HG02870 (cell line): ENCODE measurements around the gene MUSTN1.

Experiments used
- ATAC-seq: cut with Tn5 transposase; IDR thresholded peaks from one replicate; pipeline ENCODE4 v1.9.1; 2021; ENCODE audit warnings: mild to moderate bottlenecking, moderate library complexity; ENCODE audit not compliant: unreplicated experiment

MUSTN1 gene

GRCh38 chr3:52854013-52854412 lies 19.2 kb upstream of the MUSTN1 start:
- ATAC-seq: no peak

- no peak for ATAC-seq
Measured at GRCh38 chr3:52852419-52852818, 17.6 kb upstream of the MUSTN1 start.

- no peak for ATAC-seq
Measured at GRCh38 chr3:52851348-52851747, 16.5 kb upstream of the MUSTN1 start.

- ATAC-seq: no peak
Measured at GRCh38 chr3:52849656-52850055, 14.8 kb upstream of the MUSTN1 start.

GRCh38 chr3:52848617-52849016 lies 13.8 kb upstream of the MUSTN1 start:
- ATAC-seq: no peak

GRCh38 chr3:52847726-52848125 lies 12.9 kb upstream of the MUSTN1 start:
- no peak for ATAC-seq

- no peak for ATAC-seq
Measured at GRCh38 chr3:52847241-52847640, 12.4 kb upstream of the MUSTN1 start.

GRCh38 chr3:52846432-52846965 lies 11.7 kb upstream of the MUSTN1 start:
- ATAC-seq: no peak

GRCh38 chr3:52845691-52846431 lies 11.0 kb upstream of the MUSTN1 start:
- no peak for ATAC-seq

- no peak for ATAC-seq
Measured at GRCh38 chr3:52845157-52845556, 10.3 kb upstream of the MUSTN1 start.

GRCh38 chr3:52844290-52844975 lies 9.6 kb upstream of the MUSTN1 start:
- ATAC-seq: no peak

GRCh38 chr3:52843881-52844280 lies 9.1 kb upstream of the MUSTN1 start:
- ATAC-seq: no peak

- no peak for ATAC-seq
Measured at GRCh38 chr3:52843108-52843865, 8.5 kb upstream of the MUSTN1 start.

- no peak for ATAC-seq
Measured at GRCh38 chr3:52842424-52842823, 7.6 kb upstream of the MUSTN1 start.

- ATAC-seq: no peak
Measured at GRCh38 chr3:52841981-52842340, 7.1 kb upstream of the MUSTN1 start.

- ATAC-seq: peak; percentile 47
Measured at GRCh38 chr3:52841211-52841980, 6.6 kb upstream of the MUSTN1 start.

- no peak for ATAC-seq
Measured at GRCh38 chr3:52839892-52840545, 5.2 kb upstream of the MUSTN1 start.

GRCh38 chr3:52839268-52839575 lies 4.4 kb upstream of the MUSTN1 start:
- no peak for ATAC-seq

GRCh38 chr3:52838561-52839267 lies 3.9 kb upstream of the MUSTN1 start:
- ATAC-seq: no peak

GRCh38 chr3:52836986-52837385 lies 2.2 kb upstream of the MUSTN1 start:
- no peak for ATAC-seq
